H9 (cell line): ENCODE data around the gene ZNF526. TPM values are rescaled to one million over a fixed set of nuclear protein-coding genes. Genes with fewer than 3 reads are reported as not detected.

Experiments
- DNase-seq: peaks from one replicate; pipeline ENCODE4 v3.0.0-alpha.2; 2017
- H2AFZ ChIP-seq: one replicate; pipeline ENCODE4 v1.6.1; 2013; ENCODE audit warnings: mild to moderate bottlenecking, low read length, control low read depth, moderate library complexity
- H2AK5ac ChIP-seq: 2 replicates; pipeline ENCODE4 v1.6.1; 2013; ENCODE audit warnings: low read length, control low read depth, mixed read lengths; ENCODE audit not compliant: insufficient read length
- H2BK120ac ChIP-seq: one replicate; pipeline ENCODE4 v1.6.1; 2013; ENCODE audit warnings: low read depth, mild to moderate bottlenecking, low read length, control low read depth, inconsistent platforms; ENCODE audit not compliant: poor library complexity, severe bottlenecking
- H2BK12ac ChIP-seq: 2 replicates; pipeline ENCODE4 v1.6.1; 2013; ENCODE audit warnings: low read length, control low read depth, mixed read lengths, low read depth; ENCODE audit not compliant: insufficient read length
- H2BK15ac ChIP-seq: 2 replicates; pipeline ENCODE4 v1.6.1; 2013; ENCODE audit warnings: low read depth, low read length, control low read depth
- H2BK20ac ChIP-seq: one replicate; pipeline ENCODE4 v1.6.1; 2013; ENCODE audit warnings: low read depth, mild to moderate bottlenecking, low read length, control low read depth, inconsistent platforms; ENCODE audit not compliant: poor library complexity, severe bottlenecking
- H2BK5ac ChIP-seq: 2 replicates; pipeline ENCODE4 v1.6.1; 2013; ENCODE audit warnings: low read length, control low read depth, mixed read lengths; ENCODE audit not compliant: insufficient read length
- H3K14ac ChIP-seq: 2 replicates; pipeline ENCODE4 v1.6.1; 2013; ENCODE audit warnings: low read length, control low read depth; ENCODE audit not compliant: insufficient read depth
- H3K18ac ChIP-seq: 2 replicates; pipeline ENCODE4 v1.6.1; 2013; ENCODE audit warnings: low read depth, mild to moderate bottlenecking, mixed read lengths, low read length, control low read depth; ENCODE audit not compliant: insufficient read length
- H3K23ac ChIP-seq: 2 replicates; pipeline ENCODE4 v1.6.1; 2013; ENCODE audit warnings: low read length, control low read depth, mixed read lengths, low read depth; ENCODE audit not compliant: insufficient read length
- H3K23me2 ChIP-seq: 2 replicates; pipeline ENCODE4 v1.6.1; 2013; ENCODE audit warnings: low read depth, mild to moderate bottlenecking, mixed read lengths, low read length, control low read depth; ENCODE audit not compliant: insufficient read length, poor library complexity, severe bottlenecking
- H3K27ac ChIP-seq: 2 replicates; pipeline ENCODE4 v1.5.1; 2013; ENCODE audit warnings: low read length, control low read depth, mixed read lengths, low read depth; ENCODE audit not compliant: insufficient read length
- H3K27me3 ChIP-seq: 2 replicates; pipeline ENCODE4 v1.6.1; 2013; ENCODE audit warnings: low read length, control low read depth, inconsistent platforms; ENCODE audit not compliant: insufficient read depth
- H3K4ac ChIP-seq: 2 replicates; pipeline ENCODE4 v1.6.1; 2013; ENCODE audit warnings: low read depth, mild to moderate bottlenecking, control low read depth, inconsistent platforms, low read length, moderate library complexity
- H3K4me1 ChIP-seq: 2 replicates; pipeline ENCODE4 v1.6.1; 2013; ENCODE audit warnings: low read length, control low read depth, inconsistent platforms; ENCODE audit not compliant: insufficient read depth
- H3K4me2 ChIP-seq: 2 replicates; pipeline ENCODE4 v1.6.1; 2013; ENCODE audit warnings: low read length, control low read depth, mixed read lengths; ENCODE audit not compliant: insufficient read length, insufficient read depth
- H3K56ac ChIP-seq: 2 replicates; pipeline ENCODE4 v1.6.1; 2013; ENCODE audit warnings: low read depth, mild to moderate bottlenecking, mixed read lengths, low read length, control low read depth; ENCODE audit not compliant: insufficient read length
- H3K79me1 ChIP-seq: 2 replicates; pipeline ENCODE4 v1.6.1; 2013; ENCODE audit warnings: low read depth, mild to moderate bottlenecking, moderate library complexity, low read length, control low read depth, inconsistent platforms; ENCODE audit not compliant: insufficient read depth, poor library complexity, severe bottlenecking
- H3K79me2 ChIP-seq: 2 replicates; pipeline ENCODE4 v1.6.1; 2013; ENCODE audit warnings: low read length, control low read depth, inconsistent platforms; ENCODE audit not compliant: insufficient read depth
- H3K9ac ChIP-seq: 2 replicates; pipeline ENCODE4 v1.6.1; 2013; ENCODE audit warnings: low read length, control low read depth, mixed read lengths; ENCODE audit not compliant: insufficient read length; ENCODE audit errors: extremely low read depth
- H3K9me3 ChIP-seq: one replicate; pipeline ENCODE4 v1.6.1; 2013; ENCODE audit warnings: low read depth, low read length, inconsistent platforms; ENCODE audit not compliant: control insufficient read depth
- H3T11ph ChIP-seq: one replicate; pipeline ENCODE4 v1.6.1; 2013; ENCODE audit warnings: mild to moderate bottlenecking, low read length, control low read depth, inconsistent platforms
- H4K20me1 ChIP-seq: one replicate; pipeline ENCODE4 v1.6.1; 2013; ENCODE audit not compliant: control insufficient read depth, insufficient read length, insufficient read depth
- H4K5ac ChIP-seq: 2 replicates; pipeline ENCODE4 v1.6.1; 2013; ENCODE audit warnings: low read depth, mild to moderate bottlenecking, mixed read lengths, low read length, control low read depth; ENCODE audit not compliant: insufficient read length
- H4K8ac ChIP-seq: replicated peaks from 2 replicates; pipeline ENCODE4 v1.6.1; 2013; ENCODE audit warnings: low read length, control low read depth, mixed read lengths, low read depth; ENCODE audit not compliant: insufficient read length
- H4K91ac ChIP-seq: 2 replicates; pipeline ENCODE4 v1.6.1; 2013; ENCODE audit warnings: low read depth, mild to moderate bottlenecking, moderate library complexity, mixed read lengths, low read length, control low read depth; ENCODE audit not compliant: insufficient read length
- H3K27ac Mint-ChIP-seq, 3 experiments: 2 replicates in 2 of 3; 3 replicates in 1 of 3; pipeline ENCODE4 v1.8.0; 2020 to 2021; ENCODE audit warnings: mixed read lengths in 3 of 3, mild to moderate bottlenecking in 1 of 3, moderate library complexity in 1 of 3
- H3K27me3 Mint-ChIP-seq: 2 replicates; pipeline ENCODE4 v1.8.0; 2021; ENCODE audit warnings: low read depth, mild to moderate bottlenecking, moderate library complexity, mixed read lengths
- H3K36me3 Mint-ChIP-seq, 3 experiments: 2 replicates in 2 of 3; 3 replicates in 1 of 3; pipeline ENCODE4 v1.8.0; 2020 to 2021; ENCODE audit warnings: low read depth in 3 of 3, mixed read lengths in 3 of 3; ENCODE audit not compliant: insufficient read depth in 1 of 3
- H3K4me1 Mint-ChIP-seq, 2 experiments: 2 replicates each; pipeline ENCODE4 v1.8.0; 2020; ENCODE audit warnings: mixed read lengths in 2 of 2
- H3K4me3 Mint-ChIP-seq, 2 experiments: 2 replicates in 1 of 2; 3 replicates in 1 of 2; pipeline ENCODE4 v1.8.0; 2020 to 2021; ENCODE audit warnings: mild to moderate bottlenecking in 2 of 2, mixed read lengths in 2 of 2, moderate library complexity in 1 of 2
- H3K9me3 Mint-ChIP-seq, 2 experiments: 2 replicates in 1 of 2; 3 replicates in 1 of 2; pipeline ENCODE4 v1.8.0; 2020; ENCODE audit warnings: mild to moderate bottlenecking in 2 of 2, mixed read lengths in 2 of 2, moderate library complexity in 1 of 2
- CTCF ChIP-seq: fragments of 200-600 bp; sonication (generic); conservative IDR thresholded peaks from 3 replicates; pipeline ENCODE4 v1.8.0; 2021; ENCODE audit warnings: antibody characterized with exemption, mild to moderate bottlenecking
- WGBS: extraction: QIAGEN DNeasy Blood & Tissue Kit; methylation state at CpG from one replicate; pipeline ENCODE4 v1.1.7; 2013; ENCODE audit warnings: missing lambda C conversion rate, low lambda C conversion rate, mixed read lengths; ENCODE audit not compliant: insufficient read length; ENCODE audit errors: extremely low coverage; 5-methylcytosine and 5-hydroxymethylcytosine counted together
- total RNA-seq: library from RNA; stranded (reverse); gene quantifications from 2 replicates; pipeline ENCODE4 v1.2.1, GENCODE V29; 2021

Gene ZNF526
- total RNA-seq, 1 experiment from 2014 or later, result 20.5 TPM

GRCh38 chr19:42233106-42233505 lies 13.0 kb downstream of the ZNF526 start:
- H3K79me2 ChIP-seq, result no peaks in the 10 kb centered on the region
- H2AFZ ChIP-seq, result no peak overlapping the region
- H3K4me2 ChIP-seq, result no peak overlapping the region
- WGBS, result no CpG with 5 or more reads among the region's 7 CpGs
- no peaks in the 10 kb centered on the region; the same call in 1 of the 2 replicates for H3K27me3 Mint-ChIP-seq
- no peak overlapping the region for H3K27ac Mint-ChIP-seq
- H3K79me1 ChIP-seq, result no peaks in the 10 kb centered on the region
- H4K91ac ChIP-seq, result no peak overlapping the region
- H3K27ac ChIP-seq, result no peak overlapping the region
- peaks cover 44 to 83% (median 82%) of the 10 kb centered on the region in 3 experiments for H3K36me3 Mint-ChIP-seq
- H4K5ac ChIP-seq, result no peak overlapping the region
- no peak overlapping the region for H3K23ac ChIP-seq
- H2BK15ac ChIP-seq, result no peak overlapping the region
- H3K4me1 ChIP-seq, result no peaks in the 10 kb centered on the region
- no peak overlapping the region for H3K4ac ChIP-seq
- H3K27me3 ChIP-seq, result no peaks in the 10 kb centered on the region
- H3T11ph ChIP-seq, result no peak overlapping the region
- peaks cover 0 to 6% of the 10 kb centered on the region in 2 experiments; a peak in 1 of 4 replicates for H3K4me1 Mint-ChIP-seq
- H3K9me3 Mint-ChIP-seq, result no peaks in the 10 kb centered on the region
- H2BK12ac ChIP-seq, result no peak overlapping the region
- H3K9me3 ChIP-seq, result no peaks in the 10 kb centered on the region
- H2AK5ac ChIP-seq, result no peak overlapping the region
- H2BK120ac ChIP-seq, result no peak overlapping the region
- H3K9ac ChIP-seq, result no peak overlapping the region
- no peak overlapping the region for H2BK5ac ChIP-seq
- no peak overlapping the region for H2BK20ac ChIP-seq
- no peak for TF ChIP-seq CTCF
- no peak overlapping the region for H3K56ac ChIP-seq
- no peak overlapping the region for H4K8ac ChIP-seq
- no peak overlapping the region for H3K14ac ChIP-seq
- no peak overlapping the region for H3K4me3 Mint-ChIP-seq
- no peaks in the 10 kb centered on the region for H4K20me1 ChIP-seq
- no peak for DNase-seq
- no peak overlapping the region for H3K18ac ChIP-seq
- H3K23me2 ChIP-seq, result no peaks in the 10 kb centered on the region
